ENCODE results near the gene ATAT1. TPM values are rescaled to one million over a fixed set of nuclear protein-coding genes. Genes with fewer than 3 reads are reported as not detected.

The ATAT1 gene
- total and polyA plus RNA-seq, 3 experiments from 2014 or later = 1.5 to 10.7 (median 10.5) TPM

- DNase-seq = no peak
- Mint-ChIP-seq H3K9me3 (peaks cover 0 to 4% (median 2%) of the 10 kb centered on the region in 5 donors), H3K27ac (peak overlapping the region; percentile 100), H3K27me3 (peaks cover 0 to 20% of the 10 kb centered on the region in 2 donors), H3K4me3 (peak overlapping the region; percentile 93 to 100 (median 99)), H3K36me3 (peaks cover 13 to 73% (median 19%) of the 10 kb centered on the region in 3 donors), H3K4me1 (peaks cover 49 to 69% (median 67%) of the 10 kb centered on the region in 3 donors)
- H3K4me3 ChIP-seq (ENCODE audit: low read length) = peak overlapping the region; percentile 64
- peaks cover 28% of the 10 kb centered on the region for H3K36me3 ChIP-seq (ENCODE audit: insufficient read depth, low read length)
- H3K27ac ChIP-seq (ENCODE audit: low read depth, low read length) = peak overlapping the region; percentile 99
- CTCF ChIA-PET = interaction anchor here (0.7 to 4.3 kb wide), 21 partner anchors 12 to 132 kb away, joined by 3 to 40 read pairs (median 3); partner anchors contain the start of genes ATAT1, DHX16, IER3 and MDC1
- H3K4me1 ChIP-seq (ENCODE audit: insufficient read depth, low read length) = peaks cover 64% of the 10 kb centered on the region
- H3K9me3 ChIP-seq (ENCODE audit: low read length) = no peaks in the 10 kb centered on the region
- POLR2A ChIA-PET = interaction anchor here (0.6 to 4.2 kb wide), 37 partner anchors 9 to 1284 kb away, joined by 3 to 70 read pairs (median 6); partner anchors contain the start of genes ABCF1, ATAT1, GNL1 and MDC1
- H3K27me3 ChIP-seq (ENCODE audit: insufficient read depth, low read length, poor library complexity, severe bottlenecking) = no peaks in the 10 kb centered on the region
These were observed 12.4 kb upstream of the ATAT1 start for GRCh38 chr6:30614044-30614842.

- Mint-ChIP-seq H3K4me1 (peaks cover 47 to 69% (median 67%) of the 10 kb centered on the region in 3 donors), H3K9me3 (peaks cover 0 to 4% (median 2%) of the 10 kb centered on the region in 5 donors), H3K4me3 (peak overlapping the region; percentile 93 to 100 (median 99)), H3K27ac (peak overlapping the region; percentile 100), H3K36me3 (peaks cover 18 to 73% (median 19%) of the 10 kb centered on the region in 3 donors), H3K27me3 (peaks cover 0 to 20% of the 10 kb centered on the region in 2 donors)
- Histone ChIP-seq H3K9me3 (ENCODE audit: low read length) (no peaks in the 10 kb centered on the region), H3K4me1 (ENCODE audit: insufficient read depth, low read length) (peaks cover 64% of the 10 kb centered on the region), H3K36me3 (ENCODE audit: insufficient read depth, low read length) (peaks cover 30% of the 10 kb centered on the region), H3K4me3 (ENCODE audit: low read length) (peak overlapping the region; percentile 93), H3K27me3 (ENCODE audit: insufficient read depth, low read length, poor library complexity, severe bottlenecking) (no peaks in the 10 kb centered on the region), H3K27ac (ENCODE audit: low read depth, low read length) (peak overlapping the region; percentile 99)
- ChIA-PET POLR2A (interaction anchor here (0.6 to 4.2 kb wide), 37 partner anchors 9 to 1284 kb away, joined by 3 to 70 read pairs (median 5); partner anchors contain the start of genes ABCF1, ATAT1, GNL1 and HSPA1B), CTCF (interaction anchor here (0.7 to 4.3 kb wide), 17 partner anchors 12 to 130 kb away, joined by 3 to 40 read pairs (median 3); partner anchors contain the start of genes ATAT1, DHX16, IER3 and MDC1)
- DNase-seq = peak; percentile 72 to 92 (median 91)
These were observed 11.8 kb upstream of the ATAT1 start for GRCh38 chr6:30614843-30615218.

GRCh38 chr6:30615219-30615957 is 11.3 kb upstream of the ATAT1 start:
- H3K27ac Mint-ChIP-seq = peak overlapping the region; percentile 100
- ChIA-PET POLR2A (interaction anchor here (0.6 to 4.2 kb wide), 38 partner anchors 10 to 1283 kb away, joined by 3 to 70 read pairs (median 5); partner anchors contain the start of genes ABCF1, ATAT1, GNL1 and HSPA1B), CTCF (interaction anchor here (0.7 to 4.3 kb wide), 16 partner anchors 11 to 131 kb away, joined by 3 to 40 read pairs (median 4); partner anchors contain the start of genes ATAT1, DHX16, MDC1 and PRR3)
- peaks cover 18 to 73% (median 19%) of the 10 kb centered on the region in 3 donors for H3K36me3 Mint-ChIP-seq
- peaks cover 0 to 4% (median 2%) of the 10 kb centered on the region in 5 donors for H3K9me3 Mint-ChIP-seq
- peak in 3 of 5 donors; percentile 28 to 60 (median 52) for DNase-seq
- H3K4me3 ChIP-seq (ENCODE audit: low read length) = peak overlapping the region; percentile 93
- peak overlapping the region; percentile 99 for H3K27ac ChIP-seq (ENCODE audit: low read depth, low read length)
- H3K4me1 Mint-ChIP-seq = peaks cover 41 to 63% (median 61%) of the 10 kb centered on the region in 3 donors
- H3K27me3 ChIP-seq (ENCODE audit: insufficient read depth, low read length, poor library complexity, severe bottlenecking) = no peaks in the 10 kb centered on the region
- H3K36me3 ChIP-seq (ENCODE audit: insufficient read depth, low read length) = peaks cover 31% of the 10 kb centered on the region
- peaks cover 59% of the 10 kb centered on the region for H3K4me1 ChIP-seq (ENCODE audit: insufficient read depth, low read length)
- H3K27me3 Mint-ChIP-seq = peaks cover 0 to 20% of the 10 kb centered on the region in 2 donors
- peak overlapping the region; percentile 93 to 100 (median 99) for H3K4me3 Mint-ChIP-seq
- no peaks in the 10 kb centered on the region for H3K9me3 ChIP-seq (ENCODE audit: low read length)

- H3K4me3 Mint-ChIP-seq = peak overlapping the region; percentile 93 to 100 (median 99)
- Histone ChIP-seq H3K36me3 (ENCODE audit: insufficient read depth, low read length) (peaks cover 39% of the 10 kb centered on the region), H3K4me3 (ENCODE audit: low read length) (peak overlapping the region; percentile 93), H3K4me1 (ENCODE audit: insufficient read depth, low read length) (peaks cover 51% of the 10 kb centered on the region), H3K27ac (ENCODE audit: low read depth, low read length) (peak overlapping the region; percentile 99), H3K9me3 (ENCODE audit: low read length) (no peaks in the 10 kb centered on the region), H3K27me3 (ENCODE audit: insufficient read depth, low read length, poor library complexity, severe bottlenecking) (no peaks in the 10 kb centered on the region)
- H3K27ac Mint-ChIP-seq = peak overlapping the region; percentile 100
- peak; percentile 14 to 69 (median 63) for DNase-seq
- peaks cover 0 to 4% (median 2%) of the 10 kb centered on the region in 5 donors for H3K9me3 Mint-ChIP-seq
- ChIA-PET CTCF (interaction anchor here (1.1 to 4.3 kb wide), 7 partner anchors 13 to 116 kb away, joined by 3 to 40 read pairs (median 9); no protein-coding TSS in a partner anchor), POLR2A (interaction anchor here (0.6 to 4.2 kb wide), 19 partner anchors 10 to 1211 kb away, joined by 3 to 70 read pairs (median 7); partner anchors contain the start of genes ABCF1, ATAT1, GNL1 and HSPA1B)
- H3K27me3 Mint-ChIP-seq = peaks cover 0 to 20% of the 10 kb centered on the region in 2 donors
- H3K36me3 Mint-ChIP-seq = peaks cover 19 to 71% (median 19%) of the 10 kb centered on the region in 3 donors
- H3K4me1 Mint-ChIP-seq = peaks cover 38 to 55% (median 53%) of the 10 kb centered on the region in 3 donors
These were observed 10.5 kb upstream of the ATAT1 start for GRCh38 chr6:30615958-30616810.

GRCh38 chr6:30616811-30617564 is 9.7 kb upstream of the ATAT1 start, which contains the start of gene PPP1R10:
PPP1R10 (minus strand) TSS chr6:30617243; CDS start chr6:30609944, 7,299 bp downstream.
- Mint-ChIP-seq H3K27ac (peak within 1 kb of the TSS; percentile 100), H3K4me3 (peak within 1 kb of the TSS; percentile 93 to 100 (median 99)), H3K9me3 (peaks cover 0 to 4% (median 2%) of the 10 kb centered on the region in 5 donors), H3K27me3 (peaks cover 0 to 20% of the 10 kb centered on the region in 2 donors), H3K4me1 (peaks cover 30 to 47% (median 45%) of the 10 kb centered on the region in 3 donors), H3K36me3 (peaks cover 19 to 71% (median 21%) of the 10 kb centered on the region in 3 donors)
- ChIA-PET CTCF (interaction anchor here (1.0 to 2.2 kb wide), 6 partner anchors 56 to 134 kb away, joined by 3 to 10 read pairs (median 6); partner anchors contain the start of genes DHX16 and MDC1), POLR2A (interaction anchor here (0.5 to 2.4 kb wide), 16 partner anchors 9 to 125 kb away, joined by 3 to 17 read pairs (median 6); partner anchors contain the start of genes ABCF1, ATAT1, DHX16 and FLOT1)
- Histone ChIP-seq H3K9me3 (ENCODE audit: low read length) (no peaks in the 10 kb centered on the region), H3K27me3 (ENCODE audit: insufficient read depth, low read length, poor library complexity, severe bottlenecking) (no peaks in the 10 kb centered on the region), H3K27ac (ENCODE audit: low read depth, low read length) (peak within 1 kb of the TSS; percentile 99), H3K36me3 (ENCODE audit: insufficient read depth, low read length) (peaks cover 42% of the 10 kb centered on the region), H3K4me1 (ENCODE audit: insufficient read depth, low read length) (peaks cover 43% of the 10 kb centered on the region), H3K4me3 (ENCODE audit: low read length) (peak within 1 kb of the TSS; percentile 95)
- peak; percentile 95 to 100 (median 99) for DNase-seq

All from CD8-positive, alpha-beta memory T cell (primary cell).